ENCODE results near the gene WNT11. TPM values are rescaled to one million over a fixed set of nuclear protein-coding genes. Genes with fewer than 3 reads are reported as not detected.
"Not testable (repeated sequence)": the region's sequence is repeated elsewhere in the genome, so short reads cannot be mapped to it uniquely, and the experiment has no call there.

WNT11 gene
- total RNA-seq, 4 donors from 2014 or later: 20.4 to 137 (median 39.1) TPM

DNA sequence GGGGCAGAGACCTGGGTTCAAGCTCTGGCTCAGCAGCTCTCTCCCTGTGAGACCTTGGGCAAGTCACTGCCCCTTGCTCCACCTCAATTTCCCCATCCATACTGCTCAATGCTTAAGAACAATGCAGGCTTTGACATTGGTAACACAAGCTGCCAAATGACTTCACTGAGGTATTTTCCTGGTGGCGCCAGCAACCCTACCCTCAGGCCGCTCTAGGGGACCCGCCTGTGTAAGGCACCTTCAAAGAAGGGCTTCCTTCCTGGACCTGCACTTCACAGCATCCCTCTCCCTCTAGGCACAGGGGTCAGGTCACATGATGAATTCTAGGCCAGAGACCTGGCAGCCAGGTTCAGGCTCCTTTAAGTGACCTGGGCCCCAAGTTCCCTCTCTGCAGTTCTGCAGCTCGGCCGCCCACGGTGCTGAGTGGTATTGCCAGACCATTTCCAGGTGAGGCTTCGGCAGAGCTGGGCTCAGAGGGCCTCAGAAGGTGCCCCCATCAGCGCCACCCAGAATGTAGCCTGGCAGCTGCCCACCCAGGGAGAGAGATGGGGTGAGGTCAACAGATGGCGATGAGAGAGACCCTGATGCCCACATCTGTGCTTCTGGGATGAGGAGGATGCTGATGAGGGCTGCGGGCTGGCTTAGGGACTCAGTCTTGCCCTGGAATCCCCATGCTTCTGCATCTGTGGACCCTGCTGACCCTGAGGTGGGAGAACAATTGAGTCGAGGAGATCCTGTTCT is 4.5 kb downstream of the WNT11 start:
- TF ChIP-seq CTCF (IDR thresholded peaks at IDR 0.05): no peak

GRCh38 chr11:76201056-76201455 is 5.2 kb downstream of the WNT11 start:
- no peak for DNase-seq (ENCODE audit: low spot score)
- no peak for ATAC-seq (ENCODE audit: low FRiP score)
- TF ChIP-seq CTCF (IDR thresholded peaks at IDR 0.05): no peak

More for the DNA sequence above, 4.5 kb downstream of the WNT11 start:
- ATAC-seq (ENCODE audit: low FRiP score) (no peak), DNase-seq (ENCODE audit: low spot score) (no peak)

DNA sequence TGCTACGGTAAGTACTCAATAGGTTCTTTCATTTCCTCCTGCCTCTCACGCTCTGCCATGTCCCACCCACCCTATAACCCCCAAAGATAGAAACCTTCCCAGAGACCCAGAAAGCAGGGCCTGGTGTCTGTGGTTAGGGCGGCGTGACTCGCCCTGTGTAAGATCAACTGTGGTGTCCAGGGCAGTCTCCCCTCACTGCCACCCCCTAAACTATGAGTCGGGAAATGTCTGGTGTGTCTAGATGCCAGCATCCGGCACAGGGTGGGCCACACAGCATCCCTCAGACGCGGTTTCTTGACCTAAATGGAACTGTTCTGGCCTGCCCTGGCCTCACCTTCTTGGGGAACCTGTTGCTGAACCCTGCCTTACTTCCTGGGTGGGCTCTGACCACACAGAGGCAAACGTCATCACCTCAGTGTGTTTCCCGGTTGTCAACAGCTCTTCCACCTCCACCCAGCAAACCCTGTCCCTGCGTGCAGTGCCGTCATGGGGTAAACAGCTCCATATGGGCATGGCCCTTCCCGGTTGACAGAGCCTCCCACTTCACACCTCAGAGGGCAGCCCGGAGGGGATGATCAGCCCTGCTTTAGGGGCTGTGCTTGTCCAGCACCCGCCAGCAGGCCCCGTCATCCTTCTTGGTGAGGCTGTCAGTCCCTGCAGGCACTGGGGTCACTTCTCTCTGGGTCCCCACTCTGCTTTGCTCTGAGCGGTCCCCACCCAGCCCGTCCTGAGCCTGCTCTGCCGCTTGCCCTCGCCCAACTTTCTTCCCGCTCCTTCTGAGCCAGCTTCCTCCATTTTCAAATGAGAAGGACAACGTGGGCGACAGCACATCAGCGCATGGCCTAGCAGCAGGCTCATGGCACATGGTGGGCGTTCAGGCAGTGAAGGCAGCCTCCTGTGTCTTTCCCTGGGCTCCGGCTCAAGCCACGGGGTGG is 6.0 kb downstream of the WNT11 start:
- ATAC-seq (ENCODE audit: low FRiP score) (no peak), DNase-seq (ENCODE audit: low spot score) (no peak)

DNA sequence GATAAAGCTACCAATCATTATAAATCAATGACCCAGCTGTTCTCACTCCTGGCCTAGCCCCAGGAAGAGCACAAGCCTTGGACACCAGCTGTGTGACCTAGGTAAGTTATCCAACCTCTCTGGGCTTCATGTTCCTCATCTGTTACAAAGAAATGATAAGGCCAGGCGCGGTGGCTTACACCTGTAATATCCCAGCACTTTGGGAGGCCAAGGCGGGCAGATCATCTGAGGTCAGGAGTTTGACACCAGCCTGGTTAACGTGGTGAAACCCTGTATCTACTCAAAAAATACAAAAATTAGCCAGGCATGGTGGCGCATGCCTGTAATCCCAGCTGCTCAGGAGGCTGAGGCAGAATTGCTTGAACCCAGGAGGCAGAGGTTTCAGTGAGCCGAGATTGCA is 7.6 kb downstream of the WNT11 start:
- ATAC-seq (ENCODE audit: low FRiP score); DNase-seq (ENCODE audit: low spot score): not testable (repeated sequence)

More for the DNA sequence above, 6.0 kb downstream of the WNT11 start:
- TF ChIP-seq CTCF (IDR thresholded peaks at IDR 0.05): no peak

- DNase-seq (ENCODE audit: low spot score): no peak
- no peak for TF ChIP-seq CTCF (IDR thresholded peaks at IDR 0.05)
- ATAC-seq (ENCODE audit: low FRiP score): no peak
These were observed 8.2 kb downstream of the WNT11 start for GRCh38 chr11:76197941-76198640.

- TF ChIP-seq CTCF (IDR thresholded peaks at IDR 0.05): no peak
- ATAC-seq (ENCODE audit: low FRiP score) (no peak), DNase-seq (ENCODE audit: low spot score) (no peak)
These were observed 9.0 kb downstream of the WNT11 start for GRCh38 chr11:76197332-76197731.

DNA sequence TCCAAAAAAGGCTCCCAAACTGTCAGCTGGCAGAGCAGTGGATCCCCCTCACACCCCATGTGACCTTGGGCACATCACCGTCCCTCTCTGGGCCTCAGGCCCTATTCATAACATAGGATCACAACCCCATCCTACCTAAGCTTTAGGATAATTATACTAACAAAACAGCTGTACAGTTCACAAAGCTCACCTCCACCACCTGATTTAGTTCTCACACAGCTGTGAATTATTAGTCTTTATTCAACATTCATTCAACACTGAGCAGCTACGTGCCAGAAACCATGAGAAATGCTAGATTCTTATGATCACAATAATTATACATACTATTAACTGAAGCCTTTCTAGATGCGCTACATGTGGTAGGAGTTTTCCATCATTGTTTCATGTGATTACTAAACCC is 9.5 kb downstream of the WNT11 start:
- no peak for TF ChIP-seq CTCF (IDR thresholded peaks at IDR 0.05)
- DNase-seq (ENCODE audit: low spot score) (no peak), ATAC-seq (ENCODE audit: low FRiP score) (no peak)

All from omental fat pad (tissue), 4 donors.